RPMI8226 (cell line): Measurements from ENCODE around the gene ACAP2.
"Not testable (repeated sequence)": the region's sequence is repeated elsewhere in the genome, so short reads cannot be mapped to it uniquely, and the experiment has no call there.

Experiments
- DNase-seq: peaks from one replicate; pipeline ENCODE4 v3.0.0-alpha.2; 2015

The ACAP2 gene

GRCh38 chr3:195441992-195442572, 738 bp downstream of the ACAP2 start:
- peak; percentile 72 for DNase-seq

- DNase-seq, result peak; percentile 30
These were observed 1.3 kb downstream of the ACAP2 start for GRCh38 chr3:195441476-195441991.

GRCh38 chr3:195441051-195441450, 1.8 kb downstream of the ACAP2 start:
- no peak for DNase-seq

DNA sequence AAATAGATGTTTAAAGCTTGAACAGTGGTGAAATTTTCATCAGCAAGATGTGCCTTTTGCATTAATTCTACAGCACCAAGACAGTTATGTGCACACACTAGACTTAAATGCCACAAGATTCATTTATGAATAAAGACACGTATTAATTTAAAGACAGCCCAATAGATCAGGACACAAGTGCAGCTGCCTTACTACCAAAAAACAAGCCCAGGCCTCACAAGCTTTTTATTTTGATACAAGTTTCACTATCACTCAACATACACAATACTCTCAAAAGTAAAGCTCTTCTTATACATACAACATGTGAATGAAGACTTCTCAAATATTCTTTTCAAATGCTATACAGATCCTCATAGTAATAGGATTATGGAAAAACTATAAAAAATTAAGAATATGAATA, 2.4 kb downstream of the ACAP2 start:
- no peak for DNase-seq

GRCh38 chr3:195438371-195438770, 4.4 kb downstream of the ACAP2 start:
- DNase-seq, result no peak

DNA sequence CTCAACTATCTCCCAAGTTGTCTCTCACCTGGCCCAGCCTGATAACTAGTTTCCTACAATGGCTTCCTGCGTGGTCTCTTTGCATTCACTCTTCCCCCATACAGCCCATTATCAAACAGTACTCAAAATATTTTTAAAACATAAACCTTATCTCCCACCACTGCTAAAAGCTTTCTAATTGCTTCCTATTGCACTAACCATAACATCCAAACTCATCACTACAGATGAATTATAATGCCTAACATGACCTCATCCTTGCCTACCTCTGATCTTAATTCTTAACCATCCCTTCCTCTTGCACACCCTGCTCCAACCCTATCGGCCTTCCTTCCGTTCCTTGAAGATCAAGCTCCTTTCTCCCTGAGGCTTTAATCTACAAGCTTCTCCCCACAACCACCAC, 17.0 kb downstream of the ACAP2 start:
- no peak for DNase-seq

DNA sequence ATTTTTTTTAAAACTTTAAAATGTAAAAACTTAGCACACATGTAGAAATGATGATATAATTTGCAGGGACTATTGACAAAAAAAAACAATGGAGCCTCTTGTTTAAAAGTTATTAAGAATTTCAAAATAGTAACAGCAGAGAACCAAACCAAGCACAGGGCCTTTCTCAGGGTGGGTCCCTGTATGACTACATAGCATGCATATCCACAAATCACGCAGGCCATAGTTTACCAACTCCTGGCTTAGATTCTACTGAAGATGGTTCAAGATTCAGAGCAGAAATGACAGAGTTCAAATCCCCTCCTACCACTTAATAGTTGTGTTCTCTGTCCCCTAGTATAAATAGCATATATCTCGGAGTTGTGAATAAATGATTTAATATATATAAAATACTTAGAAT, 19.0 kb downstream of the ACAP2 start:
- DNase-seq, result no peak

DNA sequence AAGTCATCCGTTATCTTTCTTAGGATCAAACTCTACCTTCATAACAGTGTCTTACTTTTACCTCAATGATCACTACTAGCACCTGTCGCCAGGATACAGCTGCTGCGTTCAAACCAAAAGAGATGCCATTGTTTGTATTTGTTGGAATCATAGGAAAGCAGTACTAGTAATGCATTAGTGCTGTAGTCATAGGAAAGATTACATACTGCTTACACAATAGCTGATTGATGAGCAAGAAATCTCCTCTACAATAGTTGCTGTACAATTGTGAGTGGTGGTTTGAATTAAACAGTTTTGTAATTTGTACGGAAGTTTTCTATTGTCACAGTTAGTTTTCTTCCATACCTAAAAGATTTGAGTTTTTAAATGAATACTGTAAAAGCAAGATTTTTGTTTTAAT, 21.4 kb downstream of the ACAP2 start:
- no peak for DNase-seq

DNA sequence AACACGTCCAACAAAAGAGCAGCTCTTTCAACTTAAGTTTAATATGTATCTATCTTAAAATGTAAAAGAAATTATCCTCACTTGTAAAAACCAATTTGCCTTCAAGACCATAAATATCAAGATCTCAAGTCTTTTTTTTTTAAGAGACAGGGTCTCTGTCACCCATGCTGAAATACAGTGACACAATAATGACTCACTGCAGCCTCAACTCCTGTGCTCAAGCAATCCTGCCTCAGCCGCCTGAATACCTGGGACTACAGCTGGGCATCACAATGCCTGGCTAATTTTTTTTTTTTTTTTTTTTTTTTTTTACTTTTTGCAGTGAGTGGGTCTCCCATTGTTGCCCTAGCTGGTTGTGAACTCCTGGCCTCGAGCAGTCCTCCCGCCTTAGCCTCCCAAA, 26.0 kb downstream of the ACAP2 start:
- no peak for DNase-seq

- no peak for DNase-seq
These were observed 31.0 kb downstream of the ACAP2 start for GRCh38 chr3:195411836-195412235.

DNA sequence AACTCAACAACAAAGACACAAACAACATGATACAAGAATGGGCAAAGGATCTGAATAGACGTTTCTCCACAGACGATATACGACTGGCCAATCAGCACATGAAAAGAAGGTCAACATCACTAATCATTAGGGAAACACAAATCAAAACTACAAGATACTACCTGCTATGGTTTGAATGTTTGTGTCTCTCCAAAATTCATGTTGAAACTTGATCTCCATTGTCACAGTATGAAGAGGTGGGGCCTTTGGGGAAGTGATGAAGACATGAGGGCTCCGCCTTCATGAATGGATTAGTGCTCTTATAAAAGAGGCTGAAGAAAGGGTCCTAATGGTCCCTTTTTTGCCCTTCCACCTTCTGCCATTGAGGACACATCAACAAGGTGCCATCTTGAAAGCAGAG, 32.3 kb downstream of the ACAP2 start:
- DNase-seq, result no peak

GRCh38 chr3:195407531-195408409, 35.0 kb downstream of the ACAP2 start:
- DNase-seq, result no peak

DNA sequence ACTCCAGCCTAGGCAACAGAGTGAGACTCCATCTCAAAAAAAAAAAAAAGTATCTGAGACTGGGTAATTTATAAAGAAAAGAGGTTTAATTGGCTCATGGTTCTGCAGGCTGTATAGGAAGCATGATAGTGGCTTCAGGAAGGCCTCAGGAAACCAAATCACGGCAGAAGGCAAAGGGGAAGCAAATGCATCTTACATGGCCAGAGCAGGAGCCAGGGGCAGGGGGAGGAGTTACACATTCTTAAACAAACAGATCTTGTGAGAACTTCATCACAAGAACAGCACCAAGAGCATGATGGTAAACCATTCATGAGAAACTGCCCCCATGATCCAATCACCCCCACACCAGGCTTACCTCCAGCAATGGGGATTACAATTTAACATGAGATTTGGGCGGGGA, 37.2 kb downstream of the ACAP2 start:
- DNase-seq, result no peak

GRCh38 chr3:195403841-195404408, 38.9 kb downstream of the ACAP2 start:
- no peak for DNase-seq

DNA sequence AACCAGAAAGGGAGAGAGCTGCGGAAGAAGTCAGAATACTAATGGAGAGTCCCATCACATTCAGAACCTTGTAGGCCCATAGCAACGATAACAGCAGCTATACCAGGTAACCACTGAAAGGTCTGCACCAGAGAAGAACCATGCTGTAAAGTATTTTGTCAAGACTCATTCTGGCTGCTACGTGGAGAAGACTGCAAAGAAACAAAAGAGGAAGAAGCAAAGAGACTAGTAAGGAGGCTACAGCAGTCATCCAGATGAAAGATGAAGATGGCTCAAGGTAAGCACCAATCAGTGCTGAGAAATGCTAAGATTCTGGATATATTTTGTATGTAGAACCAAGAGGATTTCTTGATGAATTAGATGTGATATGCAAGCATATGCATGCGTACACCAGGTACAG, 39.6 kb downstream of the ACAP2 start:
- DNase-seq, result no peak

GRCh38 chr3:195401943-195402342, 40.9 kb downstream of the ACAP2 start:
- DNase-seq, result no peak

GRCh38 chr3:195398460-195398859, 44.4 kb downstream of the ACAP2 start:
- not testable (repeated sequence) for DNase-seq

DNA sequence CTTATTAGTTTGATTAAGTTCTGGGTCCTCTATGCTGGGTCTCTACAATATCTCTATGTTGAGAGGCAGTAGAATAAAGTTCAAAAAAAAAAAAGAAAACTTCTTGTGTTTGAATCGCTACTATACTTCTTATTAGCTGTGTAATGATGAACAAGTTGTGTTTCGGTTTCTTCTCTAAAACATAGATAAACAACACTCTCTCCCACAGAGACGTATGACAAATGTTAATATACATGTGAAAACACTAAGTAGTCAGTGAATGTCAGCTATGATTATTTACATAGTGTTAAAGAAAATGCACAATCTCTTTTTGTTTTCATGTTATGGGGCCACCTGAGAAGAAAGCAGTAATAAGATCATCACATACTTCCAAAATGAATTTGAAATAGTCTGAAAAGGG, 45.3 kb downstream of the ACAP2 start:
- no peak for DNase-seq

- DNase-seq, result no peak
These were observed 47.5 kb downstream of the ACAP2 start for GRCh38 chr3:195395208-195395816.

DNA sequence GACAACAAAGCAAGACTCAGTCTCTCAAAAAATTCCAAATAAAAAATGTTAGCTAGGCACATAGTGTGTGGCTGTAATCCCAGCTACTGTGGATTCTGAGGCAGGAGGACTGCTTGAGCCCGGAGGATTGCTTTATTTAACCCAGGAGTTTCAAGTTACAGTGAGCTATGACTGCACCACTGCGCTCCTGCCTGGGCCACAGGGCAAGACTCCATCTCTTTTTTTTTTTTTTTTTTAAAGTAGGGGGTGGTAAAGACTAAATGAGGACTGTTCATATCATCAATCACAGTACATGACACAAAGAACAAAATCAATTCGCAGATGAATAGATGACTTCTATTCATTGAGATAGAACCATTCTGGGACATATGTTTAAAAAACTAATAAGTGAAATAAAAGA, 48.1 kb downstream of the ACAP2 start:
- DNase-seq, result no peak

DNA sequence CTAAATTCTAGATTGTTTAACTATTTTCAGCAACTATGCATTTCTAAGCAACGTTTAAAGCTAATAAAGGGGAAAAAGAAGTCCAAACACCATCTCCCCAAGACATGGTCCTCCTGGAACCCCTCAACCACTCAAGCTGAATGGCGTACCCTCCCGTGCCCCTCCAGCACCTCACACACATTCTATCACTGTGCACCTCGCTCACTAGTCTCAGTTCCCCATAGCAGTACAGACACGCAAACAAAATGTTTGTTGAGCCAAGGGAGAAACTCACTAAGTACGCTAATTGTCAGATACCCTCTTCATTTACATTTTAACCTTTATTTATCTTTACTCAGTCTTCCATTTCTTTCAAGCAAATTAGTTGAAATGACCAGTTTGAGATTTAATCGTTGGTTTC, 48.8 kb downstream of the ACAP2 start:
- DNase-seq, result no peak

DNA sequence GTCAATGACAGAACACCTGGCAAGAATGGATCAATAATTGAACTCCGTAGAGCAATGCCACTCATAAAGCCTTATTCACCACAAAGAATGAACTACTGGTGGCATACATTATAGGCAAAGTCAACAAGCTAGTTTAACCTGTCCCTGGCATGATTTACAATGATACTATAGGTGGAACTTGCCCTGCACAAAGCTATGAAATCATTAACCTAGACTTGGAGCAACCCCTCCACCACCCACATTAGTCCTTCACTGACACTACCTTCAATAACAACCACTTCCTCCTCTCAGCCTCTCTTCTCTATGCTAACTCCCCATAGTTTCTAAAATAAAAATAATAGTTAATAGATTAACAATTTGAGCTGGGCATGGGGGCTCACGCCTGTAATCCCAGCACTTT, 54.4 kb downstream of the ACAP2 start:
- no peak for DNase-seq

GRCh38 chr3:195386739-195387138, 56.1 kb downstream of the ACAP2 start:
- DNase-seq, result no peak

- no peak for DNase-seq
These were observed 57.3 kb downstream of the ACAP2 start for GRCh38 chr3:195385526-195385925.
